B cell (primary cell): Measurements from ENCODE around the gene PALD1. TPM values are rescaled to one million over a fixed set of nuclear protein-coding genes. Genes with fewer than 3 reads are reported as not detected.

Experiments
- ATAC-seq: fragments of 200-7000 bp; cut with Tn5 transposase; one replicate; pipeline ENCODE4 v1.10.0; 2021; ENCODE audit warnings: low read depth, mild to moderate bottlenecking, moderate number of reproducible peaks, moderate library complexity
- CTCF ChIA-PET: fragments of 350-600 bp; sonication (Branson Sonifier 250); formaldehyde crosslinking; loops from one replicate; lab custom pipeline; 2021; ENCODE audit warnings: antibody characterized with exemption, inconsistent platforms; lab: Charles Lee
- POLR2A ChIA-PET: fragments of 350-600 bp; sonication (Branson Sonifier 250); formaldehyde crosslinking; loops from one replicate; lab custom pipeline; 2021; ENCODE audit warnings: antibody characterized with exemption; lab: Charles Lee
- DNase-seq: peaks from one replicate; pipeline ENCODE4 v3.0.0; 2013
- H2AFZ ChIP-seq: 2 replicates; pipeline ENCODE4 v1.6.1; 2012; ENCODE audit warnings: mild to moderate bottlenecking, low read depth, low read length; ENCODE audit not compliant: insufficient read depth, poor library complexity, severe bottlenecking
- H3K27ac ChIP-seq, 2 donors: 1 replicate in 1 of 2; 2 replicates in 1 of 2; pipeline ENCODE4 v1.5.1; 2012 to 2013; ENCODE audit warnings: low read length in 2 of 2, mild to moderate bottlenecking in 2 of 2, moderate library complexity in 1 of 2
- H3K27me3 ChIP-seq, 4 experiments: fragments of 200-600 bp in 1 of 4; sonication (generic) in 1 of 4; replicated peaks in 1 of 4; 1 replicate in 2 of 4; 2 replicates in 2 of 4; pipeline versions ENCODE4 v1.6.1 to v1.7.0; 2013 to 2016; ENCODE audit warnings: low read length in 3 of 4, mild to moderate bottlenecking in 2 of 4, mixed read lengths in 1 of 4, moderate library complexity in 1 of 4; ENCODE audit not compliant: insufficient read depth in 4 of 4, control insufficient read depth in 3 of 4; ENCODE audit errors: control extremely low read depth in 1 of 4
- H3K36me3 ChIP-seq, 2 experiments: replicated peaks in 1 of 2; 1 replicate in 1 of 2; 2 replicates in 1 of 2; pipeline versions ENCODE4 v1.6.1 to v1.7.1; 2013; ENCODE audit warnings: low read length in 1 of 2; ENCODE audit not compliant: insufficient read depth in 2 of 2, control insufficient read depth in 1 of 2; ENCODE audit errors: control extremely low read depth in 1 of 2, extremely low read depth in 1 of 2
- H3K4me1 ChIP-seq, 2 donors: fragments of 200-600 bp in 1 of 2; sonication (generic) in 1 of 2; 1 replicate in 1 of 2; 2 replicates in 1 of 2; pipeline versions ENCODE4 v1.5.1 to v1.6.1; 2013 to 2017; ENCODE audit warnings: low read length in 2 of 2; ENCODE audit not compliant: control insufficient read depth in 2 of 2, insufficient read depth in 2 of 2
- H3K4me2 ChIP-seq: replicated peaks from 2 replicates; pipeline ENCODE3; 2012; ENCODE audit warnings: mild to moderate bottlenecking, low read depth, low read length; ENCODE audit not compliant: poor library complexity, severe bottlenecking
- H3K4me3 ChIP-seq, 5 experiments: fragments of 200-600 bp in 1 of 5; sonication (generic) in 1 of 5; 1 replicate in 3 of 5; 2 replicates in 2 of 5; pipeline versions ENCODE4 v1.5.1 to v1.7.0; 2011 to 2016; ENCODE audit warnings: low read length in 4 of 5, mild to moderate bottlenecking in 4 of 5, low read depth in 2 of 5, control low read depth in 1 of 5, moderate library complexity in 1 of 5; ENCODE audit not compliant: insufficient read depth in 1 of 5; ENCODE audit errors: control extremely low read depth in 1 of 5, extremely low read depth in 1 of 5
- H3K79me2 ChIP-seq: fragments of 200-600 bp; sonication (generic); one replicate; pipeline ENCODE4 v1.6.0; 2016; ENCODE audit warnings: low read length; ENCODE audit not compliant: control insufficient read depth, insufficient read depth
- H3K9ac ChIP-seq: fragments of 200-600 bp; sonication (generic); 2 replicates; pipeline ENCODE4 v1.6.1; 2017; ENCODE audit warnings: mild to moderate bottlenecking, low read length, moderate library complexity
- H3K9me3 ChIP-seq, 3 donors: one replicate each; pipeline versions ENCODE4 v1.6.1 to v1.7.1; 2013; ENCODE audit warnings: low read length in 2 of 3; ENCODE audit not compliant: control insufficient read depth in 2 of 3, insufficient read depth in 1 of 3; ENCODE audit errors: control extremely low read depth in 1 of 3
- H4K20me1 ChIP-seq: 2 replicates; pipeline ENCODE4 v1.6.0; 2012; ENCODE audit warnings: mild to moderate bottlenecking, low read length; ENCODE audit not compliant: insufficient read depth, control insufficient read depth, poor library complexity, severe bottlenecking
- H3K27ac Mint-ChIP-seq: one replicate; pipeline ENCODE4 v1.8.0; 2021; ENCODE audit warnings: mixed read lengths
- H3K27me3 Mint-ChIP-seq: one replicate; pipeline ENCODE4 v1.8.0; 2021; ENCODE audit warnings: mixed read lengths
- H3K4me1 Mint-ChIP-seq: one replicate; pipeline ENCODE4 v1.8.0; 2021; ENCODE audit warnings: mixed read lengths
- H3K4me3 Mint-ChIP-seq: one replicate; pipeline ENCODE4 v1.8.0; 2021; ENCODE audit warnings: mixed read lengths
- H3K9me3 Mint-ChIP-seq: one replicate; pipeline ENCODE4 v1.8.0; 2022; ENCODE audit warnings: mixed read lengths; ENCODE audit not compliant: insufficient read depth
- CTCF ChIP-seq: fragments of 200-600 bp; IDR thresholded peaks from one replicate; pipeline ENCODE4 v1.8.0; 2022; ENCODE audit warnings: antibody characterized with exemption, mild to moderate bottlenecking
- EZH2 ChIP-seq: IDR thresholded peaks from 2 replicates; pipeline ENCODE4 v1.6.1; 2012; ENCODE audit warnings: borderline replicate concordance, low read depth, mild to moderate bottlenecking, moderate library complexity, low read length; ENCODE audit not compliant: insufficient read depth, poor library complexity, severe bottlenecking
- WGBS: methylation state at CpG from one replicate; pipeline ENCODE4 v1.1.5; 2013; ENCODE audit warnings: missing lambda C conversion rate; ENCODE audit not compliant: insufficient coverage; 5-methylcytosine and 5-hydroxymethylcytosine counted together
- intact Hi-C: fragments of 100-400 bp; cut with micrococcal nuclease; formaldehyde crosslinking; loops from one replicate; pipeline ENCODE4 v1.10.0; 2022
- polyA plus RNA-seq: library from polyadenylated mRNA; depleted of rRNA; stranded (reverse); fragments of >200 nt; gene quantifications from 2 replicates; pipeline ENCODE4 v1.2.3, GENCODE V29; 2012
- total RNA-seq, 2 donors: library from RNA; stranded (reverse); fragments of 120-200 nt in 1 of 2; gene quantifications; 1 replicate in 1 of 2; 2 replicates in 1 of 2; pipeline versions ENCODE4 v1.2.3 to v1.2.4, GENCODE V29; 2013 to 2022

Gene PALD1
- total and polyA plus RNA-seq, 2 donors (not counting 1 experiment from before 2014, with no cell fraction given), result 2.2 to 2.8 TPM

- CTCF ChIA-PET, result interaction anchor here (1.5 to 2.0 kb wide), 2 partner anchors 87 to 304 kb away, joined by 3 to 7 read pairs; no protein-coding TSS in a partner anchor
- Mint-ChIP-seq H3K27ac (no peak overlapping the region), H3K27me3 (peaks cover 32% of the 10 kb centered on the region), H3K4me1 (peaks cover 14% of the 10 kb centered on the region), H3K9me3 (no peaks in the 10 kb centered on the region), H3K4me3 (no peak overlapping the region)
- Histone ChIP-seq H2AFZ (no peak overlapping the region), H3K9ac (no peak overlapping the region), H3K4me2 (no peak overlapping the region), H3K27me3 (peaks cover 0 to 24% (median 13%) of the 10 kb centered on the region in 4 experiments), H3K79me2 (no peaks in the 10 kb centered on the region), H3K36me3 (no peaks in the 10 kb centered on the region), H3K4me1 (peaks cover 12 to 15% of the 10 kb centered on the region in 2 donors), H3K27ac (no peak overlapping the region), H3K4me3 (no peak overlapping the region), H4K20me1 (no peaks in the 10 kb centered on the region), H3K9me3 (peaks cover 0 to 4% (median 0%) of the 10 kb centered on the region in 3 donors)
- intact Hi-C loops, result no loop called here
- no peak for TF ChIP-seq CTCF
- TF ChIP-seq EZH2, result no peak
- 70% methylated on average over 2 of the region's 6 CpGs for WGBS
- no peak for ATAC-seq
- POLR2A ChIA-PET, result no interaction called here
- no peak for DNase-seq
These were observed 23.3 kb upstream of the PALD1 start for GRCh38 chr10:70455213-70455630.

GRCh38 chr10:70456164-70456563 is 22.4 kb upstream of the PALD1 start:
- CTCF ChIA-PET, result interaction anchor here (1.5 to 2.0 kb wide), 2 partner anchors 88 to 303 kb away, joined by 3 to 7 read pairs; no protein-coding TSS in a partner anchor
- intact Hi-C loops, result no loop called here
- H4K20me1 ChIP-seq, result no peaks in the 10 kb centered on the region
- peaks cover 0 to 4% (median 0%) of the 10 kb centered on the region in 3 donors for H3K9me3 ChIP-seq
- no peak overlapping the region for H3K9ac ChIP-seq
- H3K9me3 Mint-ChIP-seq, result no peaks in the 10 kb centered on the region
- TF ChIP-seq CTCF (no peak), EZH2 (no peak)
- H2AFZ ChIP-seq, result no peak overlapping the region
- H3K4me1 ChIP-seq, result peaks cover 12 to 15% of the 10 kb centered on the region in 2 donors
- H3K27me3 Mint-ChIP-seq, result peaks cover 35% of the 10 kb centered on the region
- H3K36me3 ChIP-seq, result no peaks in the 10 kb centered on the region
- no peaks in the 10 kb centered on the region for H3K79me2 ChIP-seq
- no peak overlapping the region for H3K27ac Mint-ChIP-seq
- H3K27ac ChIP-seq, result no peak overlapping the region
- peaks cover 14% of the 10 kb centered on the region for H3K4me1 Mint-ChIP-seq
- H3K4me3 ChIP-seq, result no peak overlapping the region
- POLR2A ChIA-PET, result no interaction called here
- H3K27me3 ChIP-seq, result peaks cover 0 to 24% (median 12%) of the 10 kb centered on the region in 4 experiments
- no peak overlapping the region for H3K4me2 ChIP-seq
- ATAC-seq (no peak), DNase-seq (no peak)
- no peak overlapping the region for H3K4me3 Mint-ChIP-seq
- 90% methylated on average over 4 of the region's 8 CpGs for WGBS
